Panc1 (cell line): Measurements from ENCODE around the gene SMAD6. TPM values are rescaled to one million over a fixed set of nuclear protein-coding genes. Genes with fewer than 3 reads are reported as not detected.

ENCODE experiments used
- ATAC-seq: fragments of 200-7000 bp; cut with Tn5 transposase; 2 replicates; pipeline ENCODE4 v1.9.1; 2020; ENCODE audit warnings: mild to moderate bottlenecking, moderate library complexity
- BruUV-seq: library from RNA; stranded (reverse); fragments of 400-500 nt; replicated peaks from 2 replicates; lab custom pipeline; 2021; lab: Mats Ljungman, UMichigan
- CTCF ChIA-PET: fragments of 300-600 bp; sonication (Branson Sonifier 250); formaldehyde crosslinking; loops from one replicate; lab custom pipeline; 2022; ENCODE audit warnings: antibody characterized with exemption; lab: Charles Lee
- POLR2A ChIA-PET: fragments of 300-600 bp; sonication (Branson Sonifier 250); formaldehyde crosslinking; loops from one replicate; lab custom pipeline; 2022; ENCODE audit warnings: antibody characterized with exemption; lab: Charles Lee
- DNase-seq: peaks from one replicate; pipeline ENCODE4 v3.0.0-alpha.2; 2010; ENCODE audit warnings: low read depth, low spot score
- H3K27ac ChIP-seq: 2 replicates; pipeline ENCODE4 v1.5.1; 2011; ENCODE audit warnings: mild to moderate bottlenecking, low read length, inconsistent platforms
- H3K27me3 ChIP-seq: fragments of 200-500 bp; sonication (Bioruptor generic); 2 replicates; pipeline ENCODE4 v1.6.0; 2014; ENCODE audit warnings: low read length, inconsistent platforms; ENCODE audit not compliant: control insufficient read depth, insufficient read depth
- H3K36me3 ChIP-seq: fragments of 200-500 bp; sonication (Bioruptor generic); 2 replicates; pipeline ENCODE4 v1.5.1; 2014; ENCODE audit warnings: inconsistent platforms, mild to moderate bottlenecking, low read length, moderate library complexity; ENCODE audit not compliant: control insufficient read depth, insufficient read depth
- H3K4me1 ChIP-seq: 2 replicates; pipeline ENCODE4 v1.5.1; 2011; ENCODE audit warnings: inconsistent platforms, mild to moderate bottlenecking, low read length, moderate library complexity; ENCODE audit not compliant: control insufficient read depth, insufficient read depth
- H3K4me3 ChIP-seq, 2 experiments: 2 replicates each; pipeline ENCODE4 v1.5.1; 2011 to 2012; ENCODE audit warnings: low read depth in 2 of 2, low read length in 2 of 2, mild to moderate bottlenecking in 2 of 2, inconsistent platforms in 1 of 2, moderate library complexity in 1 of 2
- H3K9me3 ChIP-seq: fragments of 200-500 bp; sonication (Bioruptor generic); 2 replicates; pipeline ENCODE4 v1.5.1; 2014; ENCODE audit warnings: low read depth, mild to moderate bottlenecking, inconsistent platforms, low read length, moderate library complexity; ENCODE audit not compliant: control insufficient read depth, insufficient read depth
- CTCF ChIP-seq: fragments of 450-650 bp; IDR thresholded peaks from 2 replicates; pipeline ENCODE4 v1.5.1; 2017; ENCODE audit warnings: mild to moderate bottlenecking
- POLR2AphosphoS5 ChIP-seq: IDR thresholded peaks from 2 replicates; pipeline ENCODE4 v1.6.1; 2012; ENCODE audit warnings: mild to moderate bottlenecking, low read depth, low read length, moderate library complexity
- REST ChIP-seq, 2 experiments: IDR thresholded peaks; 2 replicates each; pipeline ENCODE4 v1.6.1; 2011 to 2012; ENCODE audit warnings: low read depth in 2 of 2, control low read depth in 1 of 2, low read length in 1 of 2, mild to moderate bottlenecking in 1 of 2, moderate library complexity in 1 of 2; ENCODE audit not compliant: insufficient read depth in 1 of 2
- SIN3A ChIP-seq: IDR thresholded peaks from 2 replicates; pipeline ENCODE4 v1.6.1; 2012; ENCODE audit warnings: low read depth, mild to moderate bottlenecking, low read length, moderate library complexity, borderline replicate concordance; ENCODE audit not compliant: insufficient read depth
- TCF7L2 ChIP-seq: IDR thresholded peaks from 2 replicates; pipeline ENCODE4 v1.6.1; 2011; ENCODE audit warnings: mild to moderate bottlenecking, low read depth, low read length, inconsistent platforms
- in situ Hi-C: cut with HindIII; loops from 2 replicates; pipeline ENCODE4 v1.10.0; 2016; ENCODE audit warnings: low sequenced_read_pairs, low pct_unique_long_range_greater_than_20kb
- intact Hi-C: fragments of 100-400 bp; cut with micrococcal nuclease; formaldehyde crosslinking; loops from one replicate; pipeline ENCODE4 v1.10.0; 2022; ENCODE audit not compliant: unreplicated experiment
- total RNA-seq: library from RNA; stranded (reverse); gene quantifications from one replicate; pipeline ENCODE4 v1.2.1, GENCODE V29; 2021; ENCODE audit not compliant: unreplicated experiment

Gene SMAD6
- total RNA-seq, 1 experiment from 2014 or later, result 45.9 TPM

GRCh38 chr15:66653398-66653797 is 48.6 kb upstream of the SMAD6 start:
- CTCF ChIA-PET, result no interaction called here

GRCh38 chr15:66653852-66654251 is 48.2 kb upstream of the SMAD6 start:
- BruUV-seq, result no TSS peak
- CTCF ChIA-PET, result no interaction called here
- intact Hi-C loops, result no loop called here

More at GRCh38 chr15:66653398-66653797, 48.6 kb upstream of the SMAD6 start:
- TF ChIP-seq SIN3A, result no peak
- TF ChIP-seq POLR2AphosphoS5, result no peak
- no peak for TF ChIP-seq CTCF
- no peak for TF ChIP-seq REST (IDR thresholded peaks at IDR 0.05; ENCODE audit: insufficient read depth in 1 of 2, low read depth in 2 of 2, low read length in 1 of 2)
- TF ChIP-seq TCF7L2, result no peak
- BruUV-seq, result no TSS peak
- DNase-seq (no peak), ATAC-seq (no peak)
- Histone ChIP-seq H3K9me3 (no peaks in the 10 kb centered on the region), H3K4me3 (no peak overlapping the region), H3K27ac (no peak overlapping the region), H3K4me1 (peaks cover 24% of the 10 kb centered on the region), H3K27me3 (no peaks in the 10 kb centered on the region), H3K36me3 (no peaks in the 10 kb centered on the region)
- intact Hi-C loops, result no loop called here
- POLR2A ChIA-PET, result no interaction called here
- in situ Hi-C loops, result no loop called here

More at GRCh38 chr15:66653852-66654251, 48.2 kb upstream of the SMAD6 start:
- ATAC-seq, result no peak
- H3K27me3 ChIP-seq, result no peaks in the 10 kb centered on the region
- DNase-seq, result no peak
- in situ Hi-C loops, result no loop called here
- H3K4me1 ChIP-seq, result peaks cover 24% of the 10 kb centered on the region
- no peak overlapping the region for H3K4me3 ChIP-seq
- POLR2A ChIA-PET, result no interaction called here
- TF ChIP-seq CTCF (no peak), POLR2AphosphoS5 (no peak), REST (IDR thresholded peaks at IDR 0.05; ENCODE audit: insufficient read depth in 1 of 2, low read depth in 2 of 2, low read length in 1 of 2) (no peak)
- no peaks in the 10 kb centered on the region for H3K9me3 ChIP-seq
- H3K27ac ChIP-seq, result no peak overlapping the region
- H3K36me3 ChIP-seq, result no peaks in the 10 kb centered on the region
